ENCODE measurements around the gene NPS.

The NPS gene

GRCh38 chr10:127570036-127570435 lies 20.9 kb downstream of the NPS start:
- H4K20me1 ChIP-seq (ENCODE audit: insufficient read depth, low read length, poor library complexity, severe bottlenecking), result no peaks in the 10 kb centered on the region
- no peak for TF ChIP-seq CTCF (conservative IDR thresholded peaks at IDR 0.05; ENCODE audit: low read length)
- no peak for TF ChIP-seq EZH2phosphoT487 (IDR thresholded peaks at IDR 0.05; ENCODE audit: borderline replicate concordance)
- H2AFZ ChIP-seq (ENCODE audit: low read length), result no peak overlapping the region
- H3K36me3 ChIP-seq (ENCODE audit: insufficient read depth, low read length), result no peaks in the 10 kb centered on the region
- no peaks in the 10 kb centered on the region; the same call in 1 of the 2 replicates for H3K9me3 ChIP-seq (ENCODE audit: insufficient read depth, low read depth, low read length)
- no peak overlapping the region for H3K4me3 ChIP-seq (ENCODE audit: low read length, poor library complexity, severe bottlenecking)
- H3K79me2 ChIP-seq (ENCODE audit: insufficient read depth, low read length), result no peaks in the 10 kb centered on the region
- no peaks in the 10 kb centered on the region for H3K4me1 ChIP-seq (ENCODE audit: insufficient read depth, low read length, poor library complexity, severe bottlenecking)
- no peak overlapping the region for H3K4me2 ChIP-seq (ENCODE audit: low read depth, low read length, poor library complexity, severe bottlenecking)
- H3K9me2 ChIP-seq (replicated peaks; ENCODE audit: low read depth, low read length), result no peaks in the 10 kb centered on the region
- H3K27me3 ChIP-seq (ENCODE audit: insufficient read depth, low read length, poor library complexity, severe bottlenecking), result no peaks in the 10 kb centered on the region
- H3F3A ChIP-seq (ENCODE audit: low read depth), result no peaks in the 10 kb centered on the region
- H3K9ac ChIP-seq (ENCODE audit: low read depth, low read length, poor library complexity, severe bottlenecking), result no peak overlapping the region

GRCh38 chr10:127571386-127571785 lies 22.3 kb downstream of the NPS start:
- no peaks in the 10 kb centered on the region for H3K9me2 ChIP-seq (replicated peaks; ENCODE audit: low read depth, low read length)
- no peaks in the 10 kb centered on the region for H4K20me1 ChIP-seq (ENCODE audit: insufficient read depth, low read length, poor library complexity, severe bottlenecking)
- H3K27me3 ChIP-seq (ENCODE audit: insufficient read depth, low read length, poor library complexity, severe bottlenecking), result no peaks in the 10 kb centered on the region
- H3K4me3 ChIP-seq (ENCODE audit: low read length, poor library complexity, severe bottlenecking), result no peak overlapping the region
- no peak overlapping the region for H2AFZ ChIP-seq (ENCODE audit: low read length)
- no peaks in the 10 kb centered on the region for H3K79me2 ChIP-seq (ENCODE audit: insufficient read depth, low read length)
- H3K4me2 ChIP-seq (ENCODE audit: low read depth, low read length, poor library complexity, severe bottlenecking), result no peak overlapping the region
- no peaks in the 10 kb centered on the region for H3K4me1 ChIP-seq (ENCODE audit: insufficient read depth, low read length, poor library complexity, severe bottlenecking)
- H3K36me3 ChIP-seq (ENCODE audit: insufficient read depth, low read length), result no peaks in the 10 kb centered on the region
- no peaks in the 10 kb centered on the region; the same call in 1 of the 2 replicates for H3K9me3 ChIP-seq (ENCODE audit: insufficient read depth, low read depth, low read length)
- no peaks in the 10 kb centered on the region for H3F3A ChIP-seq (ENCODE audit: low read depth)
- TF ChIP-seq EZH2phosphoT487 (IDR thresholded peaks at IDR 0.05; ENCODE audit: borderline replicate concordance), result no peak
- no peak for TF ChIP-seq CTCF (conservative IDR thresholded peaks at IDR 0.05; ENCODE audit: low read length)
- H3K9ac ChIP-seq (ENCODE audit: low read depth, low read length, poor library complexity, severe bottlenecking), result no peak overlapping the region

GRCh38 chr10:127576051-127576450 lies 26.9 kb downstream of the NPS start:
- Histone ChIP-seq H3K9me2 (replicated peaks; ENCODE audit: low read depth, low read length) (no peaks in the 10 kb centered on the region), H3K4me3 (ENCODE audit: low read length, poor library complexity, severe bottlenecking) (no peak overlapping the region), H2AFZ (ENCODE audit: low read length) (no peak overlapping the region), H3K36me3 (ENCODE audit: insufficient read depth, low read length) (no peaks in the 10 kb centered on the region), H3K27me3 (ENCODE audit: insufficient read depth, low read length, poor library complexity, severe bottlenecking) (no peaks in the 10 kb centered on the region), H3K4me2 (ENCODE audit: low read depth, low read length, poor library complexity, severe bottlenecking) (no peak overlapping the region), H3K9ac (ENCODE audit: low read depth, low read length, poor library complexity, severe bottlenecking) (no peak overlapping the region), H3K9me3 (ENCODE audit: insufficient read depth, low read depth, low read length) (no peaks in the 10 kb centered on the region; the same call in 1 of the 2 replicates), H3K79me2 (ENCODE audit: insufficient read depth, low read length) (no peaks in the 10 kb centered on the region), H3K4me1 (ENCODE audit: insufficient read depth, low read length, poor library complexity, severe bottlenecking) (no peaks in the 10 kb centered on the region), H4K20me1 (ENCODE audit: insufficient read depth, low read length, poor library complexity, severe bottlenecking) (no peaks in the 10 kb centered on the region), H3F3A (ENCODE audit: low read depth) (no peaks in the 10 kb centered on the region)
- TF ChIP-seq CTCF (conservative IDR thresholded peaks at IDR 0.05; ENCODE audit: low read length) (no peak), EZH2phosphoT487 (IDR thresholded peaks at IDR 0.05; ENCODE audit: borderline replicate concordance) (no peak)

Data from Loucy (cell line).